ENCODE data around the gene GLP2R. TPM values are rescaled to one million over a fixed set of nuclear protein-coding genes. Genes with fewer than 3 reads are reported as not detected.

The GLP2R gene
- total RNA-seq, 1 experiment from 2014 or later: 1.7 TPM

DNA sequence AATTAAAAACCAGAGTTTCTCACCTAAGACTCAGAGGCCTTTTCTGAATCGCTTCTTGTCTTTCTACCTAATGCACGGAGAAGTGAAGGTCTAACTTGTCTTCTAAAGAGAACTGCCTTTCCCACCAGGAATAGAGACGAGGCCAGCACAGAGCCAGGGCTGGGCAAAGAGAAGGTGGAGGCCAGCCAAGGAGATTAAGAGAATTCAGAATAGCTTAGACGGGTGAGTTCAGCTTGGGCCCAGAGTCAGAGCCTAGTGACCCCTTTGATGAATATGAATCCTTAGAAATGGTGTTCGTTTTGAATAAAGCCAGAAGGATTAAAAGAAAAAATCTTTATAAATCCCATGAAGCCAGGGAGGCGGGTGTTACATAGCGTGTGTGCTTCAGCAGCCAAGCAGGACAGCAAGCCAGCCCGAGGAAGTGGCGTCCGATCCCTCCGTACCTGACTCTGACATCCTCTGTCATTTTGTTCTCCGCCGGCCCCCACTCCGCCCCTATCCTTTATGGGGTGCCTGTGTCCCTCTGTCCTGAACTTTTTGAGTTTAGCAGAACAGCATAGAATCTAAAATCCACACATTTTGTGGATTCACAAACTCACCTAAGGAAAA, 11.3 kb upstream of the GLP2R start:
- DNase-seq (ENCODE audit: low read depth): no peak

GRCh38 chr17:9816472-9816871, 9.3 kb upstream of the GLP2R start:
- no peak for DNase-seq (ENCODE audit: low read depth)

- DNase-seq (ENCODE audit: low read depth): peak; percentile 61
Observed at GRCh38 chr17:9817086-9817485, 8.6 kb upstream of the GLP2R start.

- peak; percentile 58 for DNase-seq (ENCODE audit: low read depth)
Observed at GRCh38 chr17:9818760-9819159, 7.0 kb upstream of the GLP2R start.

DNA sequence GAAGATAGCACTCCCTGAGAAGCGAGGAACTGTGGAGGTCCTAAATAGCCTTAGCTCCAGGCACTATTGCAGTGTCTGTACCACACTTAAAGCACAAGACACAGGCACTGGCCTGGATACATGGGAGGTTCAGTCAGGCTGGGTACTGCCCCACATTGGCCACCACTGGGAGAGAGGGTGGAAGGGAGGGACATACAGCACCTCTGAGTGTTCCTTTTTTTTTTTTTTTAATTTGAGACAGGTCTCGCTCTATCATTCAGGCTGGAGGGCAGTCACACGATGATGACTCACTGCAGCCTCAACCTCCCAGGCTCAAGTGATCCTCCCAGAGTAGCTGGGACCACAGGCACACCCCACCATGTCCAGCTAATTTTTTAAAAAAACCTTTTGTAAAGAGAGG, 5.3 kb upstream of the GLP2R start:
- no peak for DNase-seq (ENCODE audit: low read depth)

DNA sequence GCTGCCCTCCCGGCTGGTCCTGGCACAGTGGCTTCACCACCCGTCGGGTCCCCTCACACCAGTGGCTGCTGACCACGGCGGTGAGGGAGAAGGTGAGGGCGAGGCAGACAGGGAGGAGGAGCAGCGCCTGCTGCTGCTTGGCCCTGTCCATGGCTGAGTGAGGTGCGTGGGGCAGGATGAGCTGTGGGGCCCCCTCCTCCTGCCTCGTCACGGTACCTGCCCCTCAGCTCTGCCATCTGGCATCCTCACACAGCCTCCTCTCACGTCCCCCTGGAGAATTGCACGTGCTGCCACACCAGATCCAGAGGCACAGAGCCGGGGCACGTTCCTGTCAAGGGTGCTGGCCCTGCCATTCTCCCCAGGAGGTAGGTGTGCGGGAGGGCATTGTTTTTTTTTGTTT, 3.8 kb upstream of the GLP2R start, which contains the start of gene GSG1L2:
Gene GSG1L2, minus strand, starts transcription at position 159 of the 400 bp plus-strand sequence. Its CDS starts 8 bp downstream, at position 151.
- DNase-seq (ENCODE audit: low read depth): no peak

GRCh38 chr17:9824094-9824493, 1.6 kb upstream of the GLP2R start:
- no peak for DNase-seq (ENCODE audit: low read depth)

DNA sequence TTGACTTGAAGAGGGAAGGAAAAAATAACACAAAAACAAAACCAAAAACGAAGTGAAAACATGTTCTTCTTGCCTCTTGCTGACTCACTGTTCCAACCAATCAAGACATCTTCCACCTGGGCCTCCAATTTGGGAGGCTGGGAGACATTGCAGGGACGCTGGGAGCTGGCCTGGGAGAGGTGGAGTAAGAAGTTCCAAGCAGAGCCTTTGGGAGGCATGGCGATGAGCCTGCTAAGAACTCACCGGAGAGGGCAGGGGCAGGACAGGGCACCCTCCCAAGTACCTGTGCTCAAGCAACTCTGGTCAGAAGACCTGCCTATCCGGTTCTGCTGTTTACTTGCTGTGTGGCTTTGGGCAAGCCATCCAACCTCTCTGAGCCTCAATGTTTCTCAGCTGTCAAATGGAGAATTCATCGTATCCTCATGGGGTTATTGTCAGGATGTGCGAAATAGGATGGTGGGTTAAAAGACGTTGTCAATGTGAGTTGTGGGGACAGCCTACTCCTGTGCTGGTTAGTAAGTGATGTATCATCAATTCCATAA, 856 bp upstream of the GLP2R start:
- no peak for DNase-seq (ENCODE audit: low read depth)

- DNase-seq (ENCODE audit: low read depth): no peak
Observed at GRCh38 chr17:9828296-9829295, 2.9 kb downstream of the GLP2R start.

GRCh38 chr17:9829343-9829742, 3.6 kb downstream of the GLP2R start:
- no peak for DNase-seq (ENCODE audit: low read depth)

DNA sequence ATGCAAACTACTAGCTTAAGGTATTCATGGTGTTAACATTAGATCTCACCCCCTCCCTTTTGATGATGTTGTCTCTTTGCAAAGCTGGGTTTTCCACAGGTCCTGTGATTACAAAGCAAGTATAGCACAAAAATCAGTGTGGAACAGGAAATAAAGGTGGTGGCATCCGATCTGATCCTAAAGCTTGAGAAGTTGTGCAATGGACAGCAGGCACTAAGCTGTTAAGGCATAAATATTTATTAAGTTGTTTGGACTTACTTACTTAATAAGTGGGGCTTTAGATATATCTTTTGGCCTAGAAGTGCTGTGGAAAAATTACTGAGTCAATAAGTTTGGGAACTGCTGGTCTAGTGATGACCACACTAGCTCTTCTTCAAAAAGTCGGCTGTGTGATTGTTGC, 5.0 kb downstream of the GLP2R start:
- no peak for DNase-seq (ENCODE audit: low read depth)

DNA sequence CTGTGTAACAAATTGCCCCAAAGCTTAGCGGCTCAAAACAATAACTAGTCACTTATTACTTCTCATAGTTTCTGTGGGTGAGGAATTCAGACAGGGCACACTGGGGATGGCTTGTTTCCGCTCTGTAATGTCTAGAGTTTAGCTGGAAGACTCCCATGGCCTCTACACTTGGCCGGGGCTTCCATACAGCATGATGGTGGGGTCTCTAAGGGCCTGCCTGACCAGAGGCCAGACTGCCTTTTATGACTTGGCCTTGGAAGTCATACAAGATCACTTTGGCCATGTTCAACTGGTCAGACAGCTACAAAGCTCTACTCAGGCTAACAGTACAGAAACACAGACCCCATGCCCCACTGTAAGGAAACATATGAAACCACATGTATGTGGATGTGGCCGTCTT, 8.2 kb downstream of the GLP2R start:
- DNase-seq (ENCODE audit: low read depth): no peak

DNA sequence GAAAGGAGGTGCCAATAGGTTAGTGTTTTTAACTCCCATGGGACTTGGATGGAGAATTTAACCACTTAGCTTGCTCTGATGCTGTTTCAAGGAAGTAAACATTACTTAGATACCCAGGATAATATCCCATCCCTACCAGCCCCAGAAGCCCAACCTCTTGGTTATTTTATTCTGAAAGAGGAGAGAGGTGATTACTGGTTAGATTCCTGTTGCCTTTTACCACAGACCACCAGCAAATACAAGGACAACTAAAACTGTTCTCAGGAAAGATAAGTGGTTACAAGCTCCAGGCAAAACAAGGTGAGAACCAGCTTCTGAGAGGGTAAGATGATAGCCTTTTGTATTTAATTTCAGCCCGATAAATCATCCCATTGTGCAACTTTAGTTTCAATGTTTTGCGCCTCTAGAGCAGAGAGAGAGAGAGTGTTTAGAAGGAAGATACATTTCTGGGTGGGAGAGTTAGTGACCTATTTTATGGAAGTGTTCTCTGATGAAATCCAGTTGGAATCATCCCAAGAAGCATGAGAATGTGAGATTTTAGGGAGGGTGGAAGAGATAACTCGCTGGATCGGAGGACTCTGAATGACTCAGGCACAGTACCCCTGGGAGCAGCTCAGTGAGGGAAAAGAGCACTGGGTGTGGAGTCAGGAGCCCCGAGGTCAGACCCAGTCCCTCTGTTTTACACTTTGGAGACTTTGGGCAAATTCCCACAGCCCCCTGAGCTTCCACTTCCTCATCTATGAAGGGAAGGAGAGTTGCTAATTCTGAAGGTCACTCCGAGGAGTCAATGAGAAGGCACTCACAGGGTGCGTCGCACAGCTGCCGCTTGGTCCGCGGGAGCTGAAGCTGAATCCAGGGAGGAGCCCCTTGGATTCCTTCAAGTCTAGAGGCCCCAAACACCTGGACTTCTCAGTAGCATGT, 12.1 kb downstream of the GLP2R start:
- peak; percentile 79 for DNase-seq (ENCODE audit: low read depth)

- peak; percentile 50 for DNase-seq (ENCODE audit: low read depth)
Observed at GRCh38 chr17:9839433-9839832, 13.7 kb downstream of the GLP2R start.

DNA sequence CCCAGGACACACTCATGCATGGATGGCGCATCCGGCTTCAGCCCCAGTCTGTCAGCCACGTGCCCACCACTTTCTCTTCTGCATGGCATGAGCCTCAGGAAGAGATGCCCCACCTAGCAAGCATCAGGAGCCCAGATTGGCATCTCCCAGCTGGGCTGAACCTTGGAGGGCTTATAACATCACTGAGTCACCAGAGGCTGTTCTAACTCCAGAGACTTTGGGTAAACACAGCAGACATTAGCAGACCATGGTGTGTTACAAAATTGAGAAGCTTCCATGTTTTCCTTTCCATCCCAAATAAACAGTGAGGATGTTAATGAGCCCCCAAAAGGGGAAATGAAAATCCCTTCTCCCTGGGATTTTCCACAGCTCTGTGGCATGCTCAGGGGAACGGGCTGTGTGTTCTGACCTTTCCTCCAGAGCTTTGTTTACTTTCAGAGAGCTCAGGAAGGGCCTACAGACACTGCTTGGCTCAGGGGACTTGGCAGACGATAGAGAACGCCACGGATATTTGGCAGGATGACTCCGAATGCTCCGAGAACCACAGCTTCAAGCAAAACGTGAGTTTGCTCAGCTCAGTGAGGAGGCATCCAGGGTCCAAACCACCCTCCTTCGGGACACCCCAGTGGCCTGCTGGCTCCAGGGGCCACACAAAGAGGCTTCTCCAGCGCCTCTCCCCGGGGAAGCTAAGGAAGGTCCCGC, 16.5 kb downstream of the GLP2R start:
- DNase-seq (ENCODE audit: low read depth): peak; percentile 77

DNA sequence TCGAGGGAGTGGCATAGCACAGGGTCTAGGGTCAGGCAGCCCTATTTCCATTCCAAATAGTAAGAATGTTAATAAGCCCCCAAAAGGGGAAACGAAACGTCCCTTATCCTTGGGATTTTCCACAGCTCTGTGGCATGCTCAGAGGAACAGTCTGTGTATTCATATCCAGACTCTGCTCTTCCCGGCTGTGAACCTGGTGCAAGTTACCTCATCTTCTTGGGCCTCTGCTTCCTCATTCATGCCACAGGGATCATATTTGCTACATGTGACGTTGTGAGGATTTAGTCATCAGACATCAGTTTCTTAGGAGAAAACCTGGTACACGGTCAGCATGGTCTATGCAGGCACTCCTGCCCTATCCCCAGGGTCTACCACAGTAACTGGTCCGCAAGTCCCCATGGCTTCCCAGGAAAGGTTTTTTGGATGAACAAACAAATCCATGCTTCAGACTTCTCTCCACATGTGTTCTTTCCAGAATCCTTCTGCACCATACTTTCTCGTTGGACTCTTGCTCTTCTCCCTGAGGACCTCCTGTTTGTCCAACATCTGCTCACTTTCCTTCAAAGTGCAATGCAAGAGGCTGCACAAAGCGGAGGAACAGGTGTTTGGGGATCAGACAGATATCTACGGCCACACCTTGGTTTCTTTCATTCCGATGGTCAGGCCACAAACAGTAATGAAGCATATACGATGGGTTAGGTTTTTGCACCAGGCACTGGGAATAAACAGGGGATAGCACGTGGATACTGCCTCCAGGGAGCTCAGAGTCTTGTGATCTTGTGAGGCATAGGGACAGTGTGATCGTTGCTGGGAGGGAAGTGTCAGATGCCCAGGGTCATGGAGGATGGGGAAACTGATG, 17.7 kb downstream of the GLP2R start:
- DNase-seq (ENCODE audit: low read depth): peak; percentile 34

- no peak for DNase-seq (ENCODE audit: low read depth)
Observed at GRCh38 chr17:9844153-9844552, 18.4 kb downstream of the GLP2R start.

DNA sequence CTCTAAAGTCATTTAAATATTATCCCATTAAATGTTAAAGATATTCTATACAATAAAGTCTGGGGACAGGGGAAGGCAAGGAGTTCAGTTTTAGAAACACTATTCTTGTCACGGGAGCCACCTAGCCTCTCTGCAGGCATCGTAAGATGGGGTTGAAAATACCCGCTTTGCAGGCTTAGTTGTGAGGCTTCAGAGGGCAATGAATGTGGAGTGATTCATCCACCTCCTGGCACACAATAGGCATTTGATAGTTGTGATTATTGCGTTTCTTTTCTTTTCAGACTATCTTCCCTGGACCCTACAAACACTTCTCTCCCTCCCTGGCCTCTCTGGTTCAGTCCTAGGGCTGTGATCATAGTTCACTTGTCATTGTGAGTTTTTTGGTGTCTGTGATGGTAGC, 19.6 kb downstream of the GLP2R start:
- no peak for DNase-seq (ENCODE audit: low read depth)

- no peak for DNase-seq (ENCODE audit: low read depth)
Observed at GRCh38 chr17:9850151-9850550, 24.4 kb downstream of the GLP2R start.

DNA sequence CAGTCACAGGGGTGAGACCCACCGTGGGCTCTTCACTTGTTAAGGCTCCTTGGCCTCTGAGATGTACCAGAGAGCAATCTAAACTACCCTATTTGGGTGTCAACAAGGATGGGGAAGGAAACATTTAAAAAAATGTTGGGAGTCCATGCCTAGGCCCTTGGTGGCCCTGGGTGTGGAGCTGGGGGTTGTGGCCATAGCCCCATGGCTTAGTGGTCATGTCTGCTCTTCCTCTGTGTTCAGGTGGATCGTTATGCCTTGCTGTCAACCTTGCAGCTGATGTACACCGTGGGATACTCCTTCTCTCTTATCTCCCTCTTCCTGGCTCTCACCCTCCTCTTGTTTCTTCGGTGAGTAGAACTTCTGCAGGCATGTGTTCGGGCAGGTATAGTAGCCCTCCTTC, 28.5 kb downstream of the GLP2R start:
- no peak for DNase-seq (ENCODE audit: low read depth)
